Glutamatergic neuron (in vitro differentiated cells): ENCODE data around the gene KRT37. TPM values are rescaled to one million over a fixed set of nuclear protein-coding genes. Genes with fewer than 3 reads are reported as not detected.

Experiments
- DNase-seq: peaks from one replicate; pipeline ENCODE4 v3.0.0; 2022
- H3K27ac Mint-ChIP-seq: one replicate; pipeline ENCODE4 v1.8.0; 2020; ENCODE audit warnings: mild to moderate bottlenecking, mixed read lengths, inconsistent platforms; ENCODE audit not compliant: unreplicated experiment
- H3K27me3 Mint-ChIP-seq: one replicate; pipeline ENCODE4 v1.8.0; 2020; ENCODE audit warnings: mild to moderate bottlenecking, moderate library complexity, mixed read lengths, inconsistent platforms; ENCODE audit not compliant: unreplicated experiment
- H3K36me3 Mint-ChIP-seq: one replicate; pipeline ENCODE4 v1.8.0; 2020; ENCODE audit warnings: mild to moderate bottlenecking, mixed read lengths, inconsistent platforms; ENCODE audit not compliant: unreplicated experiment
- H3K4me1 Mint-ChIP-seq: one replicate; pipeline ENCODE4 v1.8.0; 2020; ENCODE audit warnings: mild to moderate bottlenecking, low read depth, mixed read lengths, inconsistent platforms; ENCODE audit not compliant: unreplicated experiment
- H3K4me3 Mint-ChIP-seq: one replicate; pipeline ENCODE4 v1.8.0; 2020; ENCODE audit warnings: mild to moderate bottlenecking, mixed read lengths, inconsistent platforms; ENCODE audit not compliant: unreplicated experiment
- H3K9me3 Mint-ChIP-seq: one replicate; pipeline ENCODE4 v1.8.0; 2020; ENCODE audit warnings: mild to moderate bottlenecking, moderate library complexity, mixed read lengths, inconsistent platforms; ENCODE audit not compliant: unreplicated experiment
- total RNA-seq: library from RNA; stranded (reverse); fragmentation: NEBNext Ultra II Directional; extraction: Animal tissue kit (Norgen Biotek cat#: 25700); gene quantifications from one replicate; pipeline ENCODE4 v1.2.1, GENCODE V29; 2021; ENCODE audit not compliant: unreplicated experiment
- TF ChIP-seq, protein P1 (sequence below): fragments of 200-600 bp; sonication (generic); IDR thresholded peaks from one replicate; pipeline ENCODE4 v1.5.0; 2021; ENCODE audit not compliant: partially characterized antibody, unreplicated experiment

The KRT37 gene
- total RNA-seq, 1 donor from 2014 or later: not detected

DNA sequence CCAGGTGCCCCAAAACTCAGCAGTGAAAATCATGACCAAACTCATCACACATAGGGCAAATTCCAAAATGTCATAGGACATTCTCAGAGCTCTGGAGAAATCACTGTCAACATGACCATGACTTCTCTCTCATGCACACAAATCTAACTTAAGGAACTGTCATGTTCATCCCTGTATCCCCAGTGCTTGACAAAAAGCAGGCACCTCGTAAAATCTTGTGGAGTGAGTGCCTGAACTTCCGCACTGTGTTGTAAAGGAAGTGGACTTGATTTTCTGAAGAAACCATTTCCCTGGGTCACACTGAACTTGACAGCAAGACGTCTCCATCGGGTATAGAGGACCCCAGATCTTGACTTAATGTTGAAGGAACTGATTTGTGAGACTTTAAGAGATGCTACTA is 2.8 kb downstream of the KRT37 start:
- no peak for DNase-seq
- Mint-ChIP-seq H3K4me3 (no peak overlapping the region), H3K27ac (no peak overlapping the region), H3K9me3 (no peaks in the 10 kb centered on the region), H3K36me3 (no peaks in the 10 kb centered on the region), H3K27me3 (no peaks in the 10 kb centered on the region), H3K4me1 (no peaks in the 10 kb centered on the region)
- TF ChIP-seq, protein P1, sequence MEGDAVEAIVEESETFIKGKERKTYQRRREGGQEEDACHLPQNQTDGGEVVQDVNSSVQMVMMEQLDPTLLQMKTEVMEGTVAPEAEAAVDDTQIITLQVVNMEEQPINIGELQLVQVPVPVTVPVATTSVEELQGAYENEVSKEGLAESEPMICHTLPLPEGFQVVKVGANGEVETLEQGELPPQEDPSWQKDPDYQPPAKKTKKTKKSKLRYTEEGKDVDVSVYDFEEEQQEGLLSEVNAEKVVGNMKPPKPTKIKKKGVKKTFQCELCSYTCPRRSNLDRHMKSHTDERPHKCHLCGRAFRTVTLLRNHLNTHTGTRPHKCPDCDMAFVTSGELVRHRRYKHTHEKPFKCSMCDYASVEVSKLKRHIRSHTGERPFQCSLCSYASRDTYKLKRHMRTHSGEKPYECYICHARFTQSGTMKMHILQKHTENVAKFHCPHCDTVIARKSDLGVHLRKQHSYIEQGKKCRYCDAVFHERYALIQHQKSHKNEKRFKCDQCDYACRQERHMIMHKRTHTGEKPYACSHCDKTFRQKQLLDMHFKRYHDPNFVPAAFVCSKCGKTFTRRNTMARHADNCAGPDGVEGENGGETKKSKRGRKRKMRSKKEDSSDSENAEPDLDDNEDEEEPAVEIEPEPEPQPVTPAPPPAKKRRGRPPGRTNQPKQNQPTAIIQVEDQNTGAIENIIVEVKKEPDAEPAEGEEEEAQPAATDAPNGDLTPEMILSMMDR: no peak

DNA sequence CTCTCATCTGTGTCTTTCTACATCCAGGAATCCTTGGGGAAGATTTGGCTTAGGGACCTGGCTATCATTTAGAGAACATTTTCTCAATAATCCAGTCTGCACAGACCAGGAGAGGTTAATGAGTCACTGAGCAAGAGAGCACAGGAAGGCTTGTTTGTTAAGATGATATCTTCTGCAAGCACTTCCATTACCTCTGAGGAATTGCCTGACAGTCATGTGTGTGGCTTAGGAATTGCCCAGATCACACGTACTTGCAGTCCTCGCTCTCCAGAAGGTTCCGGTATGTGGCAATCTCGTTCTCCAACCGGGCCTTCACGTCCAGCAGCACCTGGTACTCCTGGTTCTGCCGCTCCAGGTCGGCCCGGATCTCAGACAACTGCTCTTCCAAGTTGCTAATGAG is 3.3 kb downstream of the KRT37 start:
- no peaks in the 10 kb centered on the region for H3K9me3 Mint-ChIP-seq
- DNase-seq: no peak
- H3K4me1 Mint-ChIP-seq: peaks cover 4% of the 10 kb centered on the region
- H3K27ac Mint-ChIP-seq: no peak overlapping the region
- peaks cover 2% of the 10 kb centered on the region for H3K27me3 Mint-ChIP-seq
- no peak overlapping the region for H3K4me3 Mint-ChIP-seq
- no peaks in the 10 kb centered on the region for H3K36me3 Mint-ChIP-seq
- TF ChIP-seq, protein P1: no peak

DNA sequence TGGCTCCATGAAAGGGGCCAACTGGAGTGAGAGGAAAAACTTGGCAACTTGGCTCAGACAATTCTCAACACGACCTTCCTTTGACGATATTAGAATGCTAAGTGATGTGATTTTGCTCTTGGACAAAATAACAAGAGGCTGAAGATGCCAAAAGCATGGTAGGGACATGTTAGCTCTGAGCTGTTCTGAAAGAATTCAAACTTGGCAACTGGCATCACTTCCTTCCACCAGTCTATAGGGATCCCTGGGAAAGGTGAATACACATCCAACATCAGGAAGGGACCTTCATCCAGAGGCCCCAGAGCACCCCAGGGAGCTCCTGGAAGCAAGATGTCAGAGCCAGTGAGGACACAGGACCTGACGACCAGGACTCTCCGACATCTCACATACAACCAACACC is 4.3 kb downstream of the KRT37 start:
- Mint-ChIP-seq H3K4me3 (no peak overlapping the region), H3K27me3 (peaks cover 2% of the 10 kb centered on the region), H3K9me3 (no peaks in the 10 kb centered on the region), H3K36me3 (no peaks in the 10 kb centered on the region), H3K27ac (no peak overlapping the region), H3K4me1 (peaks cover 4% of the 10 kb centered on the region)
- TF ChIP-seq, protein P1: no peak
- DNase-seq: no peak

DNA sequence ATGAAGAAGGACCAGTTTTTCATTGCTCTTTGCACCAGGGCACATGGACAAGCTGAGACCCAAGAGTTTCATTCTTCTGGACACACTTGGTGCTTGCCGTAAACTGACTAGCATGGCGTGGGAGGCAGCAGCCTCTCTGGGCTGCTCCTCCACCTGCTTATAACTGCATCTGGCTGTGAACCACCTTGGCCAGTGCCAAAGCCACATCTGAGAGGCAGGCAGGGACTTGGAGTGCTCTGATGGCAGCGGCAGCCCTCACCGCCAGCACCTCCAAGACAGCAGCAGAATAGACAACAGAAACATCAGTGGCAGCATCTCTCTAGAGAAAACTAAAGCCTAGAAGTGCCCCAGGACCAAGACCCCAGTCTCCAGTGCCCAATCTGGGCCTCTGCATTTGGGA is 4.7 kb downstream of the KRT37 start:
- no peak for DNase-seq
- no peak overlapping the region for H3K27ac Mint-ChIP-seq
- peaks cover 2% of the 10 kb centered on the region for H3K27me3 Mint-ChIP-seq
- H3K4me1 Mint-ChIP-seq: peaks cover 4% of the 10 kb centered on the region
- H3K4me3 Mint-ChIP-seq: no peak overlapping the region
- no peaks in the 10 kb centered on the region for H3K36me3 Mint-ChIP-seq
- TF ChIP-seq, protein P1: no peak
- no peaks in the 10 kb centered on the region for H3K9me3 Mint-ChIP-seq

DNA sequence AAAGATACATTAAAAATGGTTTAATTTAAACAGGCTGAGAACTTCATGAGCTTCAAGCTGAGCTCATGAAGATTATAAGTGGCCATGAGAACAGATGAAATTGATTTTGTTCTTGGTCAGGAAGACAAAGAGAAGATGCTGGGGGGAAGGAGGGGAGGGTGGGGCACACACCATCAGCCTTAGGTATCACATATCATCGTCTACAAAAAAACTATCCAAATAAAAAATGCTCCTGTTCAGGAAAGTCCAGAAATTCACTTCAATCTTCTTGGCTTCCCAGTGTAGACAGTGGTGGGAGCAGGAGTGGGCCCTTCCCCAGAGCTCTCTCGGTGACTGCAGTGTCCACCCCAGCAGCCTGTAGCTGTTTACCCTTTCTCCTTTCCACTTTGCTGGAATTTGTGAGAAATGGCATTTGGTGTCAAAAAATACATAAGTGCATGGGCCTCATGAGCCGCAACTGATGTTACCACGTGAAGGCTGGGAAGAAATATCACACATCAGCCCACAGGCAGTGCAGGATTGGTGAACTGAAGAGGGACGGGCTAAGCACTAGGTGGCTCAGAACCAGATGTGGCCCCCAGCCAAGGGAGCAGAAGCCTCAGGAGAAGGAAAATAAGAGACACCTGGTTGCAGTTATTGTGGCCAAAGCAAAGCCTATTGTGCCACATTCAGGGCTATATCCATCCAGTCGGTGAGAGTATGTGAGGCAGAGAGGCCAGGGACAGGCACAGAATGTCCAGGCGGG is 6.1 kb downstream of the KRT37 start:
- TF ChIP-seq, protein P1: no peak
- H3K36me3 Mint-ChIP-seq: no peaks in the 10 kb centered on the region
- H3K9me3 Mint-ChIP-seq: no peaks in the 10 kb centered on the region
- no peak overlapping the region for H3K4me3 Mint-ChIP-seq
- DNase-seq: no peak
- H3K27ac Mint-ChIP-seq: no peak overlapping the region
- peaks cover 2% of the 10 kb centered on the region for H3K27me3 Mint-ChIP-seq
- peaks cover 4% of the 10 kb centered on the region for H3K4me1 Mint-ChIP-seq
